Measurements from ENCODE around the gene ATP6V1G1.
"Not testable (repeated sequence)": the region's sequence is repeated elsewhere in the genome, so short reads cannot be mapped to it uniquely, and the experiment has no call there.

Gene ATP6V1G1

DNA sequence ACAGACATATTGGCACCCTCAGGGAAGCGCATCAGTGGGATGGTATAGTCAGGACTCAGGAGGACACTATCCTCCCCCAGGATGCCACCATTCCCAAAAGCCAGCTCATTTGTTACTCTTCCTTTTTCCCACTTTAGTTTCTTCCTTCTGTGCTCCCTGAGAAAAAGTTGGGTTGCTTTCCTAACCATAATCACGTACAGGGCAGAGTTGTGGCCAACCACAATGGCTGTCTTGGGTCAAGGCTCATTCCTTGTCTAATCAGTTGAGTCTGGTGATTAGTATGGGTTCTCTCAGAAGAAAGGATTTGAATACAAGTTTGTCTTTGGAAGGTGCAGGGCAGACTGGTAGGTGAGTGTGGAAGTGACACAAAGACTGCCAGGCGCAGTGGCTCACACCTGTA, 26.6 kb upstream of the ATP6V1G1 start:
- H3K4me3 ChIP-seq (ENCODE audit: low read depth, low read length), result no peak overlapping the region

GRCh38 chr9:114561771-114562170, 25.8 kb upstream of the ATP6V1G1 start:
- TF ChIP-seq, protein P1, sequence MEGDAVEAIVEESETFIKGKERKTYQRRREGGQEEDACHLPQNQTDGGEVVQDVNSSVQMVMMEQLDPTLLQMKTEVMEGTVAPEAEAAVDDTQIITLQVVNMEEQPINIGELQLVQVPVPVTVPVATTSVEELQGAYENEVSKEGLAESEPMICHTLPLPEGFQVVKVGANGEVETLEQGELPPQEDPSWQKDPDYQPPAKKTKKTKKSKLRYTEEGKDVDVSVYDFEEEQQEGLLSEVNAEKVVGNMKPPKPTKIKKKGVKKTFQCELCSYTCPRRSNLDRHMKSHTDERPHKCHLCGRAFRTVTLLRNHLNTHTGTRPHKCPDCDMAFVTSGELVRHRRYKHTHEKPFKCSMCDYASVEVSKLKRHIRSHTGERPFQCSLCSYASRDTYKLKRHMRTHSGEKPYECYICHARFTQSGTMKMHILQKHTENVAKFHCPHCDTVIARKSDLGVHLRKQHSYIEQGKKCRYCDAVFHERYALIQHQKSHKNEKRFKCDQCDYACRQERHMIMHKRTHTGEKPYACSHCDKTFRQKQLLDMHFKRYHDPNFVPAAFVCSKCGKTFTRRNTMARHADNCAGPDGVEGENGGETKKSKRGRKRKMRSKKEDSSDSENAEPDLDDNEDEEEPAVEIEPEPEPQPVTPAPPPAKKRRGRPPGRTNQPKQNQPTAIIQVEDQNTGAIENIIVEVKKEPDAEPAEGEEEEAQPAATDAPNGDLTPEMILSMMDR (IDR thresholded peaks at IDR 0.05; ENCODE audit: low read depth, low read length, missing control alignments), result no peak
- H3K4me3 ChIP-seq (ENCODE audit: low read depth, low read length), result no peak overlapping the region
- no peak for DNase-seq (ENCODE audit: low read depth)

More for the DNA sequence above, 26.6 kb upstream of the ATP6V1G1 start:
- TF ChIP-seq, protein P1 (IDR thresholded peaks at IDR 0.05; ENCODE audit: low read depth, low read length, missing control alignments), result no peak
- DNase-seq (ENCODE audit: low read depth), result no peak

- DNase-seq (ENCODE audit: low read depth), result no peak
- H3K4me3 ChIP-seq (ENCODE audit: low read depth, low read length), result no peak overlapping the region
- TF ChIP-seq, protein P1 (IDR thresholded peaks at IDR 0.05; ENCODE audit: low read depth, low read length, missing control alignments), result no peak
These were observed 22.4 kb upstream of the ATP6V1G1 start for GRCh38 chr9:114565204-114565603.

DNA sequence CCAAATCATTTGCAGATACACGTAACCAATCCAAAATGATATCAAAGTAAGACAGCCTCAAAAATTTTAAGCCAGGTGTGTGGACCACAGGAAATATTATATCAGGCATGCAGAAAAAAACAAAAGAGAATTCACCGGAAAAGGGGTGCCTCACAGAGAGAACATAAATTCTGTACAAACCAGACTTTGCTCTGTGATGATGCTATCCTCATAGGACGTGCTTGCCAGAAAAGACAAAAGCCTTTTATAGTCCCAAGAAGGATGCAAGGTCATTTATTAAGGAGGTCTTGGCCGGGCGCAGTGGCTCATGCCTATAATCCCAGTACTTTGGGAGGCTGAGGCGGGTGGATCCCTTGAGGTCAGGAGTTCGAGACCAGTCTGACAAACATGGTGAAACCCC, 16.8 kb upstream of the ATP6V1G1 start:
- no peak for DNase-seq (ENCODE audit: low read depth)
- H3K4me3 ChIP-seq (ENCODE audit: low read depth, low read length), result no peak overlapping the region
- TF ChIP-seq, protein P1 (IDR thresholded peaks at IDR 0.05; ENCODE audit: low read depth, low read length, missing control alignments), result no peak

- TF ChIP-seq, protein P1 (IDR thresholded peaks at IDR 0.05; ENCODE audit: low read depth, low read length, missing control alignments), result no peak
- H3K4me3 ChIP-seq (ENCODE audit: low read depth, low read length), result no peak overlapping the region
- no peak for DNase-seq (ENCODE audit: low read depth)
These were observed 16.2 kb upstream of the ATP6V1G1 start for GRCh38 chr9:114571391-114571790.

DNA sequence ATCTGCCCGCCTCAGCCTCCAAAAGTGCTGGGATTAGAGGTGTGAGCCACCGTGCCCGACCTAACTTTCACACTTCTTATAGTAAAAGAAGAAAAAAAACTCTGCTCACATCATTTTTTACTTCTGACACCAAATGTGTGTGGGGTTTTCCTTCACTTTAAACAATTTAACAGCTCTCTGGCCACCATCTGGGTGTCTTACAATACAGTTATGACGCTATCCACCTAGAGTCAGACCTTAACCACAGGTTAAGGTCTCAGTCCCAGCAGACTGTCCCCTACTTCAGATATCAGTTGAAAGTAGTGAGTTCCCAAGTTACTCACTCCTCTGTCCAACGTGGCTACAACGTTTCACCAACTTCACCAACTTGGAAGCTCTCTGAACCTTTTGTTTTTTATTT, 15.4 kb upstream of the ATP6V1G1 start:
- no peak overlapping the region for H3K4me3 ChIP-seq (ENCODE audit: low read depth, low read length)
- no peak for DNase-seq (ENCODE audit: low read depth)
- TF ChIP-seq, protein P1 (IDR thresholded peaks at IDR 0.05; ENCODE audit: low read depth, low read length, missing control alignments), result no peak

- no peak for DNase-seq (ENCODE audit: low read depth)
- TF ChIP-seq, protein P1 (IDR thresholded peaks at IDR 0.05; ENCODE audit: low read depth, low read length, missing control alignments), result no peak
- no peak overlapping the region for H3K4me3 ChIP-seq (ENCODE audit: low read depth, low read length)
These were observed 13.1 kb upstream of the ATP6V1G1 start for GRCh38 chr9:114574438-114574837.

DNA sequence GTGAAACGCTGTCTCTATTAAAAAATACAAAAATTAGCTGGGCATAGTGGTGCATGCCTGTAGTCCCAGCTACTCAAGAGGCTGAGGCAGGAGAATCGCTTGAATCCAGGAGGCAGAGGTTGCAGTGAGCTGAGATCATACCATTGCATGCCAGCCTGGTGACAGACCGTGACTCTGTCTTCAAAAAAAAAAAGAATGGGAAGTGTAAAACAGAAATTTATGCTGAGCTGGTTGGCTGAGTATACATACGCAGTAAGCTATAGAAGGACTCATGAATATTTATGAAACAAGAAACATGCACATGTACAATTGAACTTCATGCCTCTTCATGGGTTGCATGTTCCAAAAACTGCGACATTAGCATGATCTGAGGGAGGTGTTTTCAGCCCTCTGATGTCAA, 10.8 kb upstream of the ATP6V1G1 start:
- DNase-seq (ENCODE audit: low read depth); H3K4me3 ChIP-seq (ENCODE audit: low read depth, low read length): not testable (repeated sequence)

GRCh38 chr9:114578134-114578533, 9.4 kb upstream of the ATP6V1G1 start:
- H3K4me3 ChIP-seq (ENCODE audit: low read depth, low read length); DNase-seq (ENCODE audit: low read depth): not testable (repeated sequence)
